Measurements from ENCODE around the gene PMPCA. TPM values are rescaled to one million over a fixed set of nuclear protein-coding genes. Genes with fewer than 3 reads are reported as not detected.

PMPCA gene
- total and polyA plus RNA-seq, 2 of the 13 experiments (the other 11 are each of a cell fraction or from before 2014, with no cell fraction given) = 70.2 to 88.4 TPM

DNA sequence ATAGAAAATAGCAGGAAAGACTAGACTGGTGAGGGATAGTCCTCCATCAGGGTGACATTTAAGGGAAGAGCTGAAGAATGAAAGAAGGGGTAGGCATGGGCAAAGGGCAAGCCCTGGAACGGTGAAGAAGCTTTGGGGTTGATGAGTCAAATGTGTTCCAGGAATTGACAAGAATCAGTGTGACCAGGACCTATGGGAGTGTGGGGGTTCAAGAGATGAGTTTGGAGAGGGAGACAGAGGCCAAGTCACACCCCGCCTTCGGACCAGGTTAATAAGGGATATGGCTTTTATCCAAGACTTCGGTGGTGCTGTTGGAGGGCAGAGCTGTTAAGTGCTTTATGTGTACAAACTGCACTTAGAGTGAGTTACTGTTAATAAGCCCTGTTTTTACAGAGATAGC is 920 bp downstream of the PMPCA start:
- TF ChIP-seq RFX3 (CRISPR knock-in tag; IDR thresholded peaks at IDR 0.05) (no peak), ZNF891 (CRISPR knock-in tag; IDR thresholded peaks at IDR 0.05) (no peak), ZNF841 (CRISPR knock-in tag; IDR thresholded peaks at IDR 0.05; ENCODE audit: borderline replicate concordance) (no peak), ELF4 (CRISPR knock-in tag; IDR thresholded peaks at IDR 0.05; ENCODE audit: borderline replicate concordance) (no peak), CENPX (CRISPR knock-in tag; IDR thresholded peaks at IDR 0.05) (no peak), DBP (CRISPR knock-in tag; IDR thresholded peaks at IDR 0.05; ENCODE audit: not compliant biosample characterization) (no peak), SRSF4 (IDR thresholded peaks at IDR 0.05; ENCODE audit: low read depth, low read length, poor library complexity, severe bottlenecking) (no peak), ZNF260 (CRISPR knock-in tag; IDR thresholded peaks at IDR 0.05; ENCODE audit: borderline replicate concordance, low read depth) (no peak), HNRNPK (IDR thresholded peaks at IDR 0.05; ENCODE audit: low read depth, low read length, poor library complexity, severe bottlenecking) (no peak), ZMYM2 (CRISPR knock-in tag; IDR thresholded peaks at IDR 0.05) (no peak), PLSCR1 (CRISPR knock-in tag; IDR thresholded peaks at IDR 0.05; ENCODE audit: borderline replicate concordance) (no peak), NFE2L1 (CRISPR knock-in tag; IDR thresholded peaks at IDR 0.05; ENCODE audit: borderline replicate concordance) (no peak), NR2F2 (IDR thresholded peaks at IDR 0.05; ENCODE audit: borderline replicate concordance, low read depth) (no peak)
- WGBS (ENCODE audit: low lambda C conversion rate) = 42% methylated on average over 4 of the region's 4 CpGs
- Histone ChIP-seq H3K4me2 (ENCODE audit: low read depth, low read length) (peak overlapping the region; percentile 91), H3K4me1 (ENCODE audit: insufficient read depth, low read length) (peaks cover 36% of the 10 kb centered on the region), H3K36me3 (replicated peaks in 1 of 2; ENCODE audit: control insufficient read depth in 1 of 2, insufficient read depth in 2 of 2, low read length in 2 of 2) (peaks cover 25 to 49% of the 10 kb centered on the region in 2 experiments), H3K4me3 (replicated peaks in 1 of 3; ENCODE audit: insufficient read depth in 1 of 3, low read depth in 2 of 3, low read length in 3 of 3) (peak overlapping the region; percentile 69 to 99 (median 89)), H3K27me3 (ENCODE audit: control insufficient read depth in 1 of 2, insufficient read depth in 2 of 2, low read length in 2 of 2) (no peaks in the 10 kb centered on the region; a peak in 1 of 5 replicates), H4K20me1 (ENCODE audit: insufficient read depth, low read length) (peaks cover 8% of the 10 kb centered on the region), H2AFZ (ENCODE audit: low read length) (no peak overlapping the region), H3K79me2 (ENCODE audit: insufficient read depth, low read length) (peaks cover 49% of the 10 kb centered on the region), H3K9me3 (ENCODE audit: low read length) (no peaks in the 10 kb centered on the region), H3K9ac (ENCODE audit: insufficient read depth, low read depth, low read length) (peak overlapping the region; percentile 89), H3K27ac (ENCODE audit: extremely low read length, insufficient read depth, low read length) (peak overlapping the region; percentile 65)
- FAIRE-seq (no peak), DNase-seq (ENCODE audit: low spot score) (no peak), ATAC-seq (no peak)
- in situ Hi-C loops (cut with HindIII; ENCODE audit: extremely low pct_ligation_motif_present, low pct_unique_long_range_greater_than_20kb) = no loop called here
- BruUV-seq (replicated peaks) = TSS peak; percentile 71
- ChIA-PET CTCF (ENCODE audit: low intra/inter-chr PET ratio, low total read pairs) (no interaction called here), POLR2A (interaction anchor here (1.5 kb wide), 1 partner anchor 11 kb away, joined by 3 read pairs; the partner anchor contains the start of gene SNAPC4)
- intact Hi-C loops (cut with micrococcal nuclease; ENCODE audit: unreplicated experiment) = no loop called here

Measured in HepG2 (cell line).